Astrocyte (in vitro differentiated cells and primary cell): Measurements from ENCODE around the gene VAX1.

Source experiments
- EZH2 ChIP-seq: IDR thresholded peaks from 2 replicates; pipeline ENCODE4 v1.6.1; 2012; ENCODE audit warnings: mild to moderate bottlenecking, low read length, inconsistent platforms; ENCODE audit not compliant: insufficient read depth
- TF ChIP-seq, protein P1 (sequence below): IDR thresholded peaks from 2 replicates; pipeline ENCODE4 v1.5.1; 2011; ENCODE audit warnings: low read depth, mild to moderate bottlenecking, inconsistent platforms, low read length, moderate library complexity; ENCODE audit not compliant: insufficient read depth

DNA sequence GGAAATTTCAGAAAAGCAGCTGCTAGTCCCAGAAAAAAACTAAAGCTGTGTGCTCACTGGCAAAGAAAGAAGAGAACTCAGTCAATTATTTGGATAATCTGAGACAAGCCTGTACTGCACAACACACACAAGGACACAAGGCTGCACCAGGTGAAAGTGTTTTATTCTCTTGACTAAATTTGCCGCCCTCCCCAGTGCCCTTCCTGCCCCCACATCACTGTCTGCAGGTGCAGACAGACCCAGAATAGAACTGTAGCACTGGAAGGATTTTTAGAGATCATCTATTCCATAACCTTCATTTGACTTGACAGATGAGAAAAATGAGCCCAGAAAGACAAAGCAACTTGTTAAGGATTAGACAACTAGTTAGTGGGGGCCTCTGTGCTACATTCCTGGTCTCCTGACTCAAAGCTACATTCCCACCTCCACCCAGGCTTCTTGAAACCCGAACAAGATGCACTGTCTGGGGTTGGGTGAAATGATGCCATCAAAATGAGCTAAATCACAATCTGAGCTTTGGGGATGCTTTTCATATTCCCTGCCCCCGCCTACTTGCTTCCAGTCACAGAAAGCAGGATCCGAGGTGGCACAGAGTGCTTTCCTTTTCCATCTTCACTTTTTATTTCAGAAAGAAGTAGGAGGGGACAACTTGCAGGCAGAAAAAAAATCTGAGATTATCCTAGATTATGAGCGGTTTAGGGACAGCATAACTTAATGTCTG, 5.2 kb upstream of the VAX1 start:
- TF ChIP-seq, protein P1, sequence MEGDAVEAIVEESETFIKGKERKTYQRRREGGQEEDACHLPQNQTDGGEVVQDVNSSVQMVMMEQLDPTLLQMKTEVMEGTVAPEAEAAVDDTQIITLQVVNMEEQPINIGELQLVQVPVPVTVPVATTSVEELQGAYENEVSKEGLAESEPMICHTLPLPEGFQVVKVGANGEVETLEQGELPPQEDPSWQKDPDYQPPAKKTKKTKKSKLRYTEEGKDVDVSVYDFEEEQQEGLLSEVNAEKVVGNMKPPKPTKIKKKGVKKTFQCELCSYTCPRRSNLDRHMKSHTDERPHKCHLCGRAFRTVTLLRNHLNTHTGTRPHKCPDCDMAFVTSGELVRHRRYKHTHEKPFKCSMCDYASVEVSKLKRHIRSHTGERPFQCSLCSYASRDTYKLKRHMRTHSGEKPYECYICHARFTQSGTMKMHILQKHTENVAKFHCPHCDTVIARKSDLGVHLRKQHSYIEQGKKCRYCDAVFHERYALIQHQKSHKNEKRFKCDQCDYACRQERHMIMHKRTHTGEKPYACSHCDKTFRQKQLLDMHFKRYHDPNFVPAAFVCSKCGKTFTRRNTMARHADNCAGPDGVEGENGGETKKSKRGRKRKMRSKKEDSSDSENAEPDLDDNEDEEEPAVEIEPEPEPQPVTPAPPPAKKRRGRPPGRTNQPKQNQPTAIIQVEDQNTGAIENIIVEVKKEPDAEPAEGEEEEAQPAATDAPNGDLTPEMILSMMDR: no peak
- no peak for TF ChIP-seq EZH2
